ENCODE measurements around the gene VKORC1L1. TPM values are rescaled to one million over a fixed set of nuclear protein-coding genes. Genes with fewer than 3 reads are reported as not detected.
"Not testable (repeated sequence)": the region's sequence is repeated elsewhere in the genome, so short reads cannot be mapped to it uniquely, and the experiment has no call there.

VKORC1L1 gene
- total RNA-seq, 2 experiments from 2014 or later: 1.9 to 3.0 TPM

DNA sequence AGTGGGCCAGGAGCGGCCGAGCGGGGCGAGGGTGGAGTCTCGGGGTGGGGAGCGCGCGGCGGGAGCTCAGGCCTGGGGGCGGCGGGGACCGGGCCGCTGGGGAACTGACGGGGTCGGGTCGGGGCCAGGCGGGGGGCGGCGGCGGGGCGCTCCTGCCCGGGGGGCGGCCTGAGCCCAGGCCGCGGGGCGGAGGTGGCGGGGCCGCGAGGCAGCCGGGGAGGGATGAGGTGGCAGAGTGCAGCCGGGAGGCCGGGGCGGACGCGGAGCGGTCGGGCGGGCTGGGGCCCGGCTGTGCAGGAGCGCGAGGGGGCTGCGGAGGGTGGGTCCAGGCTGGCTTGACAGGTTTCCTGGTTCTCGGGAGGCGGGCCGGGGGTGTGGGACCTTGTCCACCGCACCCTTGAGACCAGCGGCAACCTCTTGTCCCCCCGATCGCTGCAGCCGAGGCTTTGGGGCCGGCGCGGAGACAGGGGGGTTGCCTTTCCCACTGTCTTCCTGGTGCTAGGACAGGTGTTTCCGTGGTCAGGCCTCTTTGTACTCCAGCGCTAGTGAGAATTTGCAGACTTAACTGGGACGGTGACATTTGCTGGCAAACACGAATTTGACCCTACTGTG lies 814 bp downstream of the VKORC1L1 start:
- H3K4me1 Mint-ChIP-seq (ENCODE audit: low read depth): peaks cover 12% of the 10 kb centered on the region
- H3K36me3 Mint-ChIP-seq (ENCODE audit: low read depth); CTCF ChIA-PET; H3K27me3 ChIP-seq (ENCODE audit: control insufficient read depth in 1 of 2, insufficient read depth in 2 of 2, low read length in 2 of 2); H3K36me3 ChIP-seq (ENCODE audit: insufficient read depth, low read length); H3K9me3 Mint-ChIP-seq; H3K9me3 ChIP-seq (ENCODE audit: control insufficient read depth in 1 of 2, insufficient read depth in 1 of 2, low read length in 2 of 2); H3K27ac ChIP-seq (ENCODE audit: low read depth in 1 of 2, low read length in 2 of 2); POLR2A ChIA-PET; H3K27me3 Mint-ChIP-seq: not testable (repeated sequence)
- Histone ChIP-seq H3K4me3 (ENCODE audit: low read length) (peak overlapping the region; percentile 68), H3K4me1 (ENCODE audit: insufficient read depth, low read length) (peaks cover 13% of the 10 kb centered on the region)
- H3K27ac Mint-ChIP-seq: peak overlapping the region; percentile 80
- peak; percentile 6 for ATAC-seq (ENCODE audit: poor library complexity)
- H3K4me3 Mint-ChIP-seq: peak overlapping the region; percentile 91
- intact Hi-C loops (cut with DNase I, micrococcal nuclease): loop anchor here in 1 of 2 experiments (2.0 to 10.0 kb wide), 9 partner anchors 101 to 1559 kb away; partner anchors contain the start of genes ASL, CRCP, GUSB and SBDS
- DNase-seq: peak in 10 of 14 experiments; percentile 1 to 51 (median 10)

DNA sequence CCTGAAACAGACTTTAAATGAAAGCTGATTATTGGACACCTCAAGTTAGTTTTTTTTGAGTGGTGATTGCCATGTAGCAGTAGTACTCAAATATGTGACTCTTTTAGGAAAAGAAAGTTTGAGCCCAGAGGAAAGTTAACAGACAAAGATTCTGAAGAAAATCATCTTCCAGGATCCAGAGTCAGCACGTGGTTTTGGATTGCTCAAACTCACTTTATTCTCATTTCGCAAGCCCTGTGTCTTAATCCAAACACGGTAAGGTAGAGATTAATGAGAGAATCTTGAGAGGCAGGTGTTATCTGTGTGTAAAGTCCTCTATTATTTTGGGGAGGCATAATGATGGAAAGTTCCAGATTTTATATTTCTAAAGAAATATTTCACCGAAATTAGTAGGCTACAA lies 2.8 kb downstream of the VKORC1L1 start:
- H3K36me3 ChIP-seq (ENCODE audit: insufficient read depth, low read length); DNase-seq; POLR2A ChIA-PET; H3K36me3 Mint-ChIP-seq (ENCODE audit: low read depth); H3K27ac ChIP-seq (ENCODE audit: low read depth in 1 of 2, low read length in 2 of 2); CTCF ChIA-PET; H3K27ac Mint-ChIP-seq; H3K9me3 Mint-ChIP-seq; H3K9me3 ChIP-seq (ENCODE audit: control insufficient read depth in 1 of 2, insufficient read depth in 1 of 2, low read length in 2 of 2); H3K27me3 Mint-ChIP-seq; H3K4me3 ChIP-seq (ENCODE audit: low read length); H3K27me3 ChIP-seq (ENCODE audit: control insufficient read depth in 1 of 2, insufficient read depth in 2 of 2, low read length in 2 of 2); ATAC-seq (ENCODE audit: poor library complexity): not testable (repeated sequence)
- intact Hi-C loops (cut with DNase I, micrococcal nuclease): loop anchor here in 1 of 2 experiments (10.0 kb wide), 4 partner anchors 239 to 1561 kb away; partner anchors contain the start of genes CRCP, SBDS, TYW1 and ZNF736
- H3K4me1 Mint-ChIP-seq (ENCODE audit: low read depth): peaks cover 18% of the 10 kb centered on the region
- peaks cover 13% of the 10 kb centered on the region for H3K4me1 ChIP-seq (ENCODE audit: insufficient read depth, low read length)
- peak overlapping the region; percentile 25 for H3K4me3 Mint-ChIP-seq

DNA sequence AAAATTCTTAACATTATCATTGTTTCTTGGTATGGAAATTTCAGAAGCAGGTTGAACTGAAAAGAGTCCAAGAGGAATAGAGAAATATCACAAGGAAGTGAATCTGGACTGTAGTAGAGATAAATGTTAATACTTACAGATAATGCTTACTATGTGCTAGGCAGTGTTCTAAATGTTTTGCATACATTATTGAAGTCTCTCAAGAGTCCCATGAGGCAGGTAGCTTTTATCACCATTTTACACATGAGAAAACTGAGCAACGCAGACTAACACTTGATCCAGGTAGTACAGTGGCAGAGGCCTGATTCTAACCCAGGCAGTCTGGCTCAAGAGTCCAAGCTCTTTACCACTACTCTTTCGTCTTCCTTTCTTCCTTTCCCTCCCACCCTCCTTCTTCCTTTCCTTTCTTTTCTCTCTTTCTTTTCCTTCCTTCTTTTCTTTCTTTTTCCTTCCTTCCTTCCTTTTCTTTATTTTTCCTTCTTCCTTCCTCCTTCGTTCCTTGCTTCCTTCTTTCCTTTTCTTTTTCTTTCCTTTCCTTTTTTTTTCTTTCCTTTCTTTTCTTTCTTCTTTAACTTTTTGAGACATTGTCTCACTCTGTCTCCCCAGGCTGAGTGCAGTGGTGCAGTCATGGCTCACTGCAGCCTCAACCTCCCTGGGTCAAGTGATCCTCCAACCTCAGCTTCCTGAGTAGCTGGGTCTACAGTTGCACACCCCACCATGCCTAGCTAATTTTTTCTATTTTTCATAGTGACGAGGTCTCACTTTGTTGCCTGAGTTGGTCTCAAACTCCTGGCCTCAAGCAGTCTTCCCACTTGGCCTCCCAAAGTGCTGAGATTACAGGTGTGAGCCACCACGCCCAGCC lies 6.6 kb downstream of the VKORC1L1 start:
- H3K9me3 ChIP-seq (ENCODE audit: control insufficient read depth in 1 of 2, insufficient read depth in 1 of 2, low read length in 2 of 2); H3K9me3 Mint-ChIP-seq; CTCF ChIA-PET; H3K27me3 ChIP-seq (ENCODE audit: control insufficient read depth in 1 of 2, insufficient read depth in 2 of 2, low read length in 2 of 2); H3K27ac Mint-ChIP-seq; H3K4me3 Mint-ChIP-seq; H3K4me3 ChIP-seq (ENCODE audit: low read length); H3K27ac ChIP-seq (ENCODE audit: low read depth in 1 of 2, low read length in 2 of 2); DNase-seq; POLR2A ChIA-PET; ATAC-seq (ENCODE audit: poor library complexity); H3K27me3 Mint-ChIP-seq; H3K4me1 ChIP-seq (ENCODE audit: insufficient read depth, low read length); H3K36me3 ChIP-seq (ENCODE audit: insufficient read depth, low read length): not testable (repeated sequence)
- Mint-ChIP-seq H3K4me1 (ENCODE audit: low read depth) (peaks cover 13% of the 10 kb centered on the region), H3K36me3 (ENCODE audit: low read depth) (peaks cover 10% of the 10 kb centered on the region)
- intact Hi-C loops (cut with DNase I, micrococcal nuclease): loop anchor here in 1 of 2 experiments (10.0 kb wide), 4 partner anchors 235 to 1565 kb away; partner anchors contain the start of genes CRCP, SBDS, TYW1 and ZNF736

GRCh38 chr7:65880242-65880641 lies 7.4 kb downstream of the VKORC1L1 start:
- H3K4me3 ChIP-seq (ENCODE audit: low read length); CTCF ChIA-PET; H3K36me3 ChIP-seq (ENCODE audit: insufficient read depth, low read length); H3K4me1 ChIP-seq (ENCODE audit: insufficient read depth, low read length); ATAC-seq (ENCODE audit: poor library complexity); H3K27me3 ChIP-seq (ENCODE audit: control insufficient read depth in 1 of 2, insufficient read depth in 2 of 2, low read length in 2 of 2); POLR2A ChIA-PET; H3K27ac ChIP-seq (ENCODE audit: low read depth in 1 of 2, low read length in 2 of 2); DNase-seq; H3K9me3 Mint-ChIP-seq; H3K27ac Mint-ChIP-seq; H3K27me3 Mint-ChIP-seq; intact Hi-C loops (cut with DNase I, micrococcal nuclease); H3K9me3 ChIP-seq (ENCODE audit: control insufficient read depth in 1 of 2, insufficient read depth in 1 of 2, low read length in 2 of 2); H3K4me3 Mint-ChIP-seq: not testable (repeated sequence)
- Mint-ChIP-seq H3K36me3 (ENCODE audit: low read depth) (peaks cover 15% of the 10 kb centered on the region), H3K4me1 (ENCODE audit: low read depth) (peaks cover 13% of the 10 kb centered on the region)

- Mint-ChIP-seq H3K36me3 (ENCODE audit: low read depth) (peaks cover 25% of the 10 kb centered on the region), H3K4me1 (ENCODE audit: low read depth) (peaks cover 23% of the 10 kb centered on the region)
- CTCF ChIA-PET; H3K4me3 Mint-ChIP-seq; H3K4me3 ChIP-seq (ENCODE audit: low read length); ATAC-seq (ENCODE audit: poor library complexity); H3K27ac ChIP-seq (ENCODE audit: low read depth in 1 of 2, low read length in 2 of 2); H3K9me3 ChIP-seq (ENCODE audit: control insufficient read depth in 1 of 2, insufficient read depth in 1 of 2, low read length in 2 of 2); intact Hi-C loops (cut with DNase I, micrococcal nuclease); H3K36me3 ChIP-seq (ENCODE audit: insufficient read depth, low read length); H3K9me3 Mint-ChIP-seq; H3K27ac Mint-ChIP-seq; H3K27me3 ChIP-seq (ENCODE audit: control insufficient read depth in 1 of 2, insufficient read depth in 2 of 2, low read length in 2 of 2); H3K4me1 ChIP-seq (ENCODE audit: insufficient read depth, low read length); H3K27me3 Mint-ChIP-seq; DNase-seq; POLR2A ChIA-PET: not testable (repeated sequence)
Observed at GRCh38 chr7:65884983-65885382, 12.1 kb downstream of the VKORC1L1 start.

DNA sequence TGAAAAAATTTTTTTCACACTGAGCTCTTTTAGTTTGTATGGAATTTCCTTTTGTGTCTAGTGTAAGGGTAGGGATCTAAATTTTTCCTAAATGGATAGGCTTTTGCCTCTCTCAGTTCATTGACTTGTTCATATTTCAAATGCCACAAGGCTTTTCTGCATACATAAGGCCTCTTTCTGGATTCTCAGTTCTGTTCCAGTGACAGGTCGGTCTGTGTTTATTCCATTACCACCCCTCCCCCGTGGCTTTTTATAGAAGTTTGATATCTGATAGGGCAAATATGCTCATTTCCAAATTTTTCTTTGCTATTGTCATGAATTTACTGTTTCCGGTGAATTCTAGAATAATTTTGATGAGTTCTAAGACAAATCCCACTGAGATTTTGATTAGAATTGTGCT lies 12.7 kb downstream of the VKORC1L1 start:
- H3K27ac Mint-ChIP-seq; intact Hi-C loops (cut with DNase I, micrococcal nuclease); H3K9me3 Mint-ChIP-seq; DNase-seq; H3K27me3 ChIP-seq (ENCODE audit: control insufficient read depth in 1 of 2, insufficient read depth in 2 of 2, low read length in 2 of 2); H3K36me3 ChIP-seq (ENCODE audit: insufficient read depth, low read length); H3K4me1 ChIP-seq (ENCODE audit: insufficient read depth, low read length); H3K27ac ChIP-seq (ENCODE audit: low read depth in 1 of 2, low read length in 2 of 2); CTCF ChIA-PET; H3K4me3 ChIP-seq (ENCODE audit: low read length); ATAC-seq (ENCODE audit: poor library complexity); H3K27me3 Mint-ChIP-seq; POLR2A ChIA-PET; H3K9me3 ChIP-seq (ENCODE audit: control insufficient read depth in 1 of 2, insufficient read depth in 1 of 2, low read length in 2 of 2); H3K4me3 Mint-ChIP-seq: not testable (repeated sequence)
- Mint-ChIP-seq H3K36me3 (ENCODE audit: low read depth) (peaks cover 23% of the 10 kb centered on the region), H3K4me1 (ENCODE audit: low read depth) (peaks cover 18% of the 10 kb centered on the region)
